HuH-7.5 (cell line): ENCODE results near the gene CXorf49.
"Not testable (repeated sequence)": the region's sequence is repeated elsewhere in the genome, so short reads cannot be mapped to it uniquely, and the experiment has no call there.

Experiments
- DNase-seq: peaks from one replicate; pipeline ENCODE4 v3.0.0; 2011; ENCODE audit warnings: low spot score

The CXorf49 gene

DNA sequence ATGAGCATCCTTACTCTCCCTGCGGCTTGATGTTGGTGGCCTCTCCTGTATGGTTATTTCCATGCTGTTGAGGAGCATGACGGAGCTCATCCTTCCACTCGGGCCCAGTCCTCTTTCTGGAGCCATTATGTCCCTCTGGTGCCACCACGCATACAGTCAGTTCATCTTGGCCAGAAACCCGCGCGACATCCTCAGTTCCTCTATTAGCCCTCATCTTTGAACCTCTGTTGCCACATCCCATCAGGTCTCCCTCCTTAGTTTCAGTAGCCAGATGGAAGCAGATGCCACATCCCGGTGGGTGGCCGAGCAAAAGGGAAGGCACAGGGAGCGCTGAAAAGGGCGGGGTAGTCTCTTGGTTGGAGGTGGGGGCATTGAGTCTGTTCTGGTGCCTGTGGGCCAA, 46.1 kb downstream of the CXorf49 start:
- no peak for DNase-seq

- DNase-seq, result no peak
Measured at GRCh38 chrX:71671043-71671780, 46.9 kb downstream of the CXorf49 start.

DNA sequence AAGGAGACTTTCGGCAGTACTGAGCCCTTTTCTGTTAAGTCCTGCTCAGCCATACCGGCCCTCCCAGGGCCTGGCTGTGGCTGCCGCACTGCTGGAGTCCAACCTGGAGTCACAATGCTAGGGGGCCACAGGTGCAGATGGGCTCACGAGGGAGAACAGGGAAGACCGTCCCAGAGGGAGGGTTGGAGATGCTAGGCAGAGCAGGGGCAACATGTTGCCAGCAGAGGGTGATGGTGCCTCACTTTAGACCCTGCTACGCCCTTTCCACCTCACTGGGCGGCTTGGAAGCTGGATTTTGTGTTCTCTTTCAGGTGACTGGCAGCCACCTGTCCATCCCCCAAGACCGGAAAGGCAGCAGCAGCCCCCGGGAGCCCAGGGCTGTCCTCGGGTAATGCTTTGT, 48.1 kb downstream of the CXorf49 start:
- not testable (repeated sequence) for DNase-seq

GRCh38 chrX:71669492-71669891, 48.6 kb downstream of the CXorf49 start:
- no peak for DNase-seq

GRCh38 chrX:71668248-71668595, 49.9 kb downstream of the CXorf49 start:
- no peak for DNase-seq

GRCh38 chrX:71667328-71668247, 50.5 kb downstream of the CXorf49 start, which contains the start of gene LOC101059915:
Gene LOC101059915 (plus strand): TSS chrX:71667546.
- DNase-seq, result no peak

DNA sequence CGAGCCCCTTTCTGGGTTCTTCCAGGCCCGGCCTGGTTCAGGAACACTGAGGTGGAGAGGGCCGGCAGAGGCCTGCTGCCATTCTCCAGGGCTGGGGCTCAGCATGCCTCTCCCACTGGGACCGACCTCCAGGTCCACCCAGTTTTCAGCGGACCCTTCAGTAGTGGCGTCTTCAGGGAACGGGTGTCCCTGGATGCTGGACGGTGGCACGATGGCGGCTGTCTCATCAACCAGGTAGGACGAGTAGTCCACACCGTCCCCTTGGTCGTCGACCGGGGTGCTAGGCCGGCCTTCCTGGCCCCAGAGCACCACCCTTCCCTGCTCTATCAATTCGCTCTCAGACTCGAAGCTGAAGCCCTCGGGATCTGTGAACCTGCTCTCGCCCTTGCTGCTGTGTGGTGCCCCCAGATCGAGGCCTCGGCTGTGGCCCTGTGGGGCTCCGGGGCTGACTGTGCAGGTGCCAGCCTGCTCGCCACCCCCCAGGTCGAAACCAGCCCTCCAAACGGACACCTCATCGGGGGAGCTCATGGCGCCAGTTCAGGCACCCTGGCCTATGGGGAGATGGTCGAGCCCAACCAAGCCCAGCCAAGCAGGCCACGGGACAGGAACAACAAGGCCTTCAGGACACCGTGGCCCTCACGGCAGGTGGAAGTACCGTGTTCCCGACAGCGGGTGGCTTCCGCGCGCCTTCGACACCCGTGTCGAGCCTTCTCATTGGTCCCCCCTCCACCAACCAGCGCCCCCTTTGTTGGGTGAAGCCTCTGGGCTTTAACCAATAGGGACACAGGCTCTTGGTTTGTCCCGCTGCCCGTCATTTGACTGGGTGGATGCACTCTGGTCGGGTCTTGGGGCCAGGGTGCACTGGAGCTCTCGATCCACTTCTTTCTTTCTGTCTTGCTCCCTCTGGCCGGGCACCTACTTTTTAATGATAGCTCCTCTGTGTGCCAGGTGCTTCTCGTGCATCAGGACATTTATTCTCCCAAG, 51.6 kb downstream of the CXorf49 start:
- no peak for DNase-seq

- no peak for DNase-seq
Measured at GRCh38 chrX:71665747-71666146, 52.3 kb downstream of the CXorf49 start.

DNA sequence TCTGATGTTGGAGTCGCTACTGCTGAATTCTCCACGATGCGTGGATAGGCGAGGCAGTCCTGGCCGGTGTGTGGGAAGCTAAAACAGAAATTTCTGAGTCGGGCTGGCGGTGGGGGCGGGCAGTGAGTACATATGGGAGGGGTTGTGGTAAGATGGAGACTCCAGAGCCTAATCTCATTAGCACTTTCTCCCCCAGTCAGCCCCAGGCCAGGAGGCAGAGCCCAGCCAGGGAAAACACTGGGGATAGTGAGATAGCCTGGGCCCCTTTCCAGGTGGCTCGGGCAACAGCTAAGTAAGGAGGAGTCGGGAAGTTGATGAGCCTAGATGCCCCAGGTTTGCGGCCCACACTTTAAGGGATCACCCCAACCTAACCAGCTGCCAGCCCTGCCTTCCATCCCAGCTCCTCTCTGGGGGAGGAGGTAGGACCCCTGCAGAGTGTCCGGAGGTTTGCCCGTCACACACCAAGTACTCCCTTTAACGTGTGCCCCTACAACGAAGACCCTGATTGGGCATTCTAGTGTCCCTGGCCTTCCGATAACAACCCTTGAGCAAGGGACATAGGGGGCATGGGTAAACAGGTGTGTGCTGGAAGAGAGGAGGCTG, 53.1 kb downstream of the CXorf49 start:
- DNase-seq, result no peak
